Fibroblast of villous mesenchyme (primary cell): ENCODE measurements around the gene TET3. TPM values are rescaled to one million over a fixed set of nuclear protein-coding genes. Genes with fewer than 3 reads are reported as not detected.

Experiments
- DNase-seq: peaks from one replicate; pipeline ENCODE4 v3.0.0-alpha.2; 2010; ENCODE audit warnings: low read depth
- H3K4me3 ChIP-seq: 2 replicates; pipeline ENCODE4 v1.5.1; 2011; ENCODE audit warnings: low read depth, mild to moderate bottlenecking, low read length
- total RNA-seq: library from RNA; depleted of rRNA; stranded (reverse); fragments of >200 nt; gene quantifications from 2 replicates; pipeline ENCODE4 v1.2.3, GENCODE V29; 2012
- TF ChIP-seq, protein P1 (sequence below): IDR thresholded peaks from 2 replicates; pipeline ENCODE4 v1.5.1; 2012; ENCODE audit warnings: low read depth, mild to moderate bottlenecking, low read length; ENCODE audit not compliant: insufficient read depth

TET3 gene
- total RNA-seq, 1 donor: 5.6 TPM

DNA sequence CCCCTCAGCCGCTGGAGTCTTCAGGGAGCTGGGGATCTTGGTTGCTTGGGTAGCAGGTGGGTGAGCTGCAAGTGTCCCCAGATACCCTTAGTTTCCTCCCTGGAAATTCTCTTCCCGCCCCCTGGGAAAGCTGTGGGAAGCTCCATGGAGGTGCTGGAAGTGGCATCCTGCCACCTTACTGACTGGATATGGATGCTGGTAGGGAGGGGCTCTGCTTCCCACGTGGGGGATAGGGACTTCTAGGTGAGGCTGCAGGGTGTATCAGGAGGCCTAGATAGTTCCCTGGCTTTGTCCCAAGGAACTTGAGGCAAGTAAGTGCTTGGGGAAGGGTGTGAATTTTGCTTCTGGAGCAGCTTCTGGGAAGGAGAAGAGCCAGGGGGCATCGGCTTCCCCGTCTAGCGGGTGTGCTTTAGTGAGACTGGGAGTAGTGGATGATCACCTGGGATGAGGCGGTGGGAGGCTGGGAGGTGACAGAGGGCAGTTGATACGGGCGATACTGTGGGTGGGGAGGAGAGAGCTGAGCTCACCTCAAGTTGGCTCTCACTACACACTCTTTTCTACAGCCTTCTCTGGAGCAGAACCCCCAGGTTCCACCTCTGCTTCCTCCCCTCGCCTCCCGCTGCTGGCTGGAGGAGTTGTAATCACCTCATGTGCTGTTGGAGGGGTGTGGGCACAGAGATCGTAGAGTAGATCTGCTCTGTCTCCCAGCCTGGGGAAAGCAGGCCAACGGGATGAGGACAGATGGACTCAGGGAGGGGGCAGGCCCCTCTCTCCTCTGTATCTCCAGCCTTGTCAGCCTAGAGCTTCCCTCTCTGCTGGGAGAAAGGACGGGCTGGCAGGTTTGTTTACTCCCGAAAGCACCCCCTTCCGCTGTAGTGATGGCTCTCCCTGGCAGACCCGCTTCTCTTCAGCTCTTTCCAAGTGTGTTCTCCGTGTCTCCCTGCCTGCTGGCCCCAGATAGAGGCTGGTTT is 19.8 kb downstream of the TET3 start:
- H3K4me3 ChIP-seq: peak overlapping the region; percentile 82
- DNase-seq: no peak
- TF ChIP-seq, protein P1, sequence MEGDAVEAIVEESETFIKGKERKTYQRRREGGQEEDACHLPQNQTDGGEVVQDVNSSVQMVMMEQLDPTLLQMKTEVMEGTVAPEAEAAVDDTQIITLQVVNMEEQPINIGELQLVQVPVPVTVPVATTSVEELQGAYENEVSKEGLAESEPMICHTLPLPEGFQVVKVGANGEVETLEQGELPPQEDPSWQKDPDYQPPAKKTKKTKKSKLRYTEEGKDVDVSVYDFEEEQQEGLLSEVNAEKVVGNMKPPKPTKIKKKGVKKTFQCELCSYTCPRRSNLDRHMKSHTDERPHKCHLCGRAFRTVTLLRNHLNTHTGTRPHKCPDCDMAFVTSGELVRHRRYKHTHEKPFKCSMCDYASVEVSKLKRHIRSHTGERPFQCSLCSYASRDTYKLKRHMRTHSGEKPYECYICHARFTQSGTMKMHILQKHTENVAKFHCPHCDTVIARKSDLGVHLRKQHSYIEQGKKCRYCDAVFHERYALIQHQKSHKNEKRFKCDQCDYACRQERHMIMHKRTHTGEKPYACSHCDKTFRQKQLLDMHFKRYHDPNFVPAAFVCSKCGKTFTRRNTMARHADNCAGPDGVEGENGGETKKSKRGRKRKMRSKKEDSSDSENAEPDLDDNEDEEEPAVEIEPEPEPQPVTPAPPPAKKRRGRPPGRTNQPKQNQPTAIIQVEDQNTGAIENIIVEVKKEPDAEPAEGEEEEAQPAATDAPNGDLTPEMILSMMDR: no peak

DNA sequence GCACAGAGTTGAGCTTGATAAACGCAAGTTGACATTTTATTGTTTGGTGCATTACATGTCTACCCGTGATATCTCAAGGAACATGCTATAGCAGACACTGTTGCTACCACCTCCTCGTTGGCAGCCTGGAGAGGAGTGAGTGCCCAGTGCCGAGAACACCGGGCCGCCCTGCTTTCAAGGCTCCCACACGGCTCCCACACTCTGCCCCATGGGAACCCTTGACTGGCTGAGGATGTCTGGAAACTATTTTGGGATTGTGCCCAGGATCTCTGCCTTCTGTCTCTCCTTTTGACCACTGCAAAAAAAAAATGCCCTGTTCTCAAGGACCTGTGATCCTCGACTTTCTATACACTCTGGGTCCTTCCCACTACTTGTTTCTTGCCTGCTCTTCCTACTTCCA is 21.1 kb downstream of the TET3 start:
- TF ChIP-seq, protein P1: no peak
- DNase-seq: peak; percentile 62
- no peak overlapping the region for H3K4me3 ChIP-seq

DNA sequence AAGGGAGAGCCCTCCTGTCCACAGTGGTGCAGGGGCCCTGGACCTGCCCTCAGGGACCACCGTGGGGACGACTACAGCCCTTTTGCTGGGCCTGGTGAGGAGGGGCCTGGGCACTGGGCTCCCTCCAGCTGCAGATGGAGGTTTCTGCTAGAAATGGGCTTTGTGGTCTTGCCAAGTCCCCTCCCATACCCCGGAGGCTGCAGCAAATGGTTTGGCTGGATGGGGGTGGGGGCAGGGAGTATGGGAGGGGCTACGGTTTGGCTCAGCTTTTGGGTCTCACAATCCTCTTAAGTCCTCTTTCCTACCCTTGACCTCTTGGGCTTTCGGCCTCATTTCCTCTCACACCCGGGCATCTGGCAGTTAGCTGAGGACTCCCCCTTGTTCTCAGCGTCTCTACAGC is 21.7 kb downstream of the TET3 start:
- no peak overlapping the region for H3K4me3 ChIP-seq
- DNase-seq: peak; percentile 86
- TF ChIP-seq, protein P1: no peak

DNA sequence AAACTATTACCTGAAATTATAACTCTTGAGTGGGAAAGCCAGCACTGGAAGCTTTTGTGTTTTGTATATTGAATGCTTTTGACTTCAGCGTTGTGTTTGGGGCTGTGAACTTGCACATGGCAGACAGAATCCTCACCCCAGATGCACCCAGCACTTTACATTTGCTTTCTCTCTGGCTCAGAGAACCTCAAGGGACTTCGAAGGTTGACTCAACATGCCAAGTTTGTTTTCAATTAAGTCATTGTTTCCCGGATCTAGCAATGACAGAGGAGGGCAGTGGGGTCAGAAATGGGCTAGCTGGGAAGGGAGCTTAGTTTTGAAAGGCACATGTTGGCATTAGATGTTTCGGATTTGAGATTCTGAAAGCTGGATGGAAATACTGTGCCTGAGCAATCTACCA is 22.4 kb downstream of the TET3 start:
- TF ChIP-seq, protein P1: no peak
- H3K4me3 ChIP-seq: no peak overlapping the region
- DNase-seq: no peak

DNA sequence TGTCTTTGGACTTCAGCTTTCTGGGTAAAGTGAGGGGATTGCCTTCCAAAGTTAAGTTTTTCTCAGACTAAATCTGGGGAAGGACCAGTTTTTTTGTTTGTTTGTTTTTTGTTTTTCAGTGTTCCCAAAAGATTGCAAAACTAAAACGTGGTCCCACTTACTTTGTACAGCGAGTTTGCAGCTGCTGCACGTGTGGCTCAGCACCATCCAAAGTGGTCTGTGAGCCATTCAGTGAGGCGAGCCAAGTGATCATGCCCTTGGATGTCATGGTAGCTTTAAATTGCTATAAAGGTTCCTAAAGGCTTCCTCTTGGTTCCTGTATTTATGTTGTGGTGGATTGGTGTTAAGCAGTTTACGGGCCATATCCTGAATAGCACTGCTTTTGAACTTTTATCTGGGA is 23.0 kb downstream of the TET3 start:
- TF ChIP-seq, protein P1: no peak
- no peak overlapping the region for H3K4me3 ChIP-seq
- no peak for DNase-seq

DNA sequence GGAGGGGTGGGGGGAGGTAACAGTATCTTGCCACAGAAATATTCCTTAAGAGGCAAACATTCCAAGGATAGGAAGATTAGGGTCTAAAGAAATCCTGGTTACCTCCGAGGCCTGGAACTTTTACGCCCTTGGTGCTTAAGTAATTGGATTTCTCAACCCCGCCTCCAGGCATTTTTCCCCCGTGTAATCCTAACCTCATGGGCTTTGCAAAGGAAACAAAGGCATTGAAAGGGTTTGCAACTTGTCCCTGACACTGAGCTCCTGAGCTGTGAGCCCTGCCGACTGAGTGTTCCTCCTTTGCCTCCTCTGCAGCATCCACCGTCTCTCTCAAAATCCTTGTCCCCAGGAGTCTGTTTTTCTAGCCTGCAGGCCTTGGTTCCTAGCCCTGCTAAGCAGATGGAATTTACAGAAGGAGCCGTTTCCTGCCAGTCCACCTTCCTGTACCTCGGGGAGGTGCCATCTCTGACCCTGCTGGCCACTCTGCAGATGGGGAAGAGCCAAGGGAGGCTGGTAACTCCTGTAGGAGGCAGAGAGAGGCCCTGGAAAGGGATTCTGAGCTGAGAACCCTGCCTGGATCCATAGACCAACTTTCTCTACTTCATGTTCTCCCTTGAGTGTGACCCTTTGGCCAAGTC is 24.2 kb downstream of the TET3 start:
- no peak overlapping the region for H3K4me3 ChIP-seq
- peak; percentile 69 for DNase-seq
- TF ChIP-seq, protein P1: no peak
